T-helper 1 cell treated with Interleukin-12 subunit alpha and Interleukin-12 subunit beta and Interleukin-4 antibody, amounts not matched to agents 30 ng/mL and 1 ng/mL, for 36 hours (primary cell): Measurements from ENCODE around the gene M1AP. TPM values are rescaled to one million over a fixed set of nuclear protein-coding genes. Genes with fewer than 3 reads are reported as not detected.

Source experiments
- intact Hi-C: fragments of 100-400 bp; cut with micrococcal nuclease; formaldehyde crosslinking; loops from one replicate; pipeline ENCODE4 v1.15.1; 2024
- total RNA-seq: library from RNA; stranded (reverse); gene quantifications from 2 replicates; pipeline ENCODE4 v1.2.3, GENCODE V29; 2022

The M1AP gene
- total RNA-seq, 1 donor from 2014 or later: not detected

- intact Hi-C loops: no loop called here
Measured at GRCh38 chr2:74511104-74511989, 136.8 kb downstream of the M1AP start.

DNA sequence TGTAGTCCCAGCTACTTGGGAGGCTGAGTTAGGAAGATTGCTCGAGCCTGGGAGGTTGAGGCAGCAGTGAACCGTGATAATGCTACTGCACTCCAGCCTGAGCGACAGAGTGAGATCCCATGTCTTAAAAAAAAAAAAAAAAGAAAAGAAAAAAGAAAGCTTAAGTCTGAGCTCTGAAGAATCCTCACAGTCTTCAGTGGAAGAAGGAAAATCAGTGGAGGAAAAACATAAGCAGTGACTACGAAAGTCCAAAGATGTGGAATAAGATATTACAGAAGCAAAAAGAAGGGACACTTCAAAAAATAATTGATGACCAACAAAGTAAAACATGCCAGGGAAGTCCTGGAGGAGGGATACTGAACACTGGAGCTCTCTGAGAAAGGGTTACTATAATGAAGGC is 137.9 kb downstream of the M1AP start:
- intact Hi-C loops: no loop called here

GRCh38 chr2:74507926-74508520 is 140.1 kb downstream of the M1AP start:
- intact Hi-C loops: loop anchor here (1.0 to 2.0 kb wide), 14 partner anchors 8 to 771 kb away; partner anchors contain the start of genes AUP1, C2orf81, DGUOK and DOK1

Other genes starting within 250 kb of the M1AP start
- 3.5 and 3.9 TPM in 2 replicates for gene C2orf81, start 226.7 kb downstream of the M1AP start, total RNA-seq
- gene WDR54, start 226.6 kb downstream of the M1AP start, total RNA-seq: 57.2 and 60.2 TPM in 2 replicates
- gene RTKN, start 206.4 kb downstream of the M1AP start, total RNA-seq: 3.7 and 4.0 TPM in 2 replicates
- 52.2 and 52.8 TPM in 2 replicates for gene INO80B, start 193.2 kb downstream of the M1AP start, total RNA-seq
- gene WBP1, start 189.9 kb downstream of the M1AP start, total RNA-seq: 49.4 and 56.6 TPM in 2 replicates
- 77.3 and 82.5 TPM in 2 replicates for gene MOGS, start 182.9 kb downstream of the M1AP start, total RNA-seq
- 111 and 121 TPM in 2 replicates for gene MRPL53, start 175.7 kb downstream of the M1AP start, total RNA-seq
- gene CCDC142, start 165.3 kb downstream of the M1AP start, total RNA-seq: 38.1 and 43.9 TPM in 2 replicates
- 47.9 and 48.3 TPM in 2 replicates for gene TTC31, start 165.2 kb downstream of the M1AP start, total RNA-seq
- 0.42 and 0.98 TPM in 2 replicates for gene LBX2, start 148.7 kb downstream of the M1AP start, total RNA-seq
- 36.4 and 44.7 TPM in 2 replicates for gene PCGF1, start 140.6 kb downstream of the M1AP start, total RNA-seq
- gene TLX2, start 133.9 kb downstream of the M1AP start, total RNA-seq: 1.2 and 1.6 TPM in 2 replicates
- gene DQX1, start 122.1 kb downstream of the M1AP start, total RNA-seq: 0.47 and 0.56 TPM in 2 replicates
- gene AUP1, start 118.6 kb downstream of the M1AP start, total RNA-seq: 155 and 156 TPM in 2 replicates
- 60.0 and 61.5 TPM in 2 replicates for gene HTRA2, start 118.4 kb downstream of the M1AP start, total RNA-seq
- 0.78 and 0.98 TPM in 2 replicates for gene LOXL3, start 94.4 kb downstream of the M1AP start, total RNA-seq
- gene DOK1, start 93.6 kb downstream of the M1AP start, total RNA-seq: 47.5 and 51.8 TPM in 2 replicates
- gene SEMA4F, start 5.9 kb upstream of the M1AP start, total RNA-seq: 3.1 and 5.5 TPM in 2 replicates
- 33.5 and 38.0 TPM in 2 replicates for gene HK2, start 185.8 kb upstream of the M1AP start, total RNA-seq